ENCODE data around the gene KMT2C.

KMT2C gene

GRCh38 chr7:152107945-152108344, 327.9 kb downstream of the KMT2C start:
- DNase-seq (ENCODE audit: low spot score) = no peak

- no peak for DNase-seq (ENCODE audit: low spot score)
Observed at GRCh38 chr7:152106990-152107389, 328.8 kb downstream of the KMT2C start.

GRCh38 chr7:152105205-152105604, 330.6 kb downstream of the KMT2C start:
- DNase-seq (ENCODE audit: low spot score) = no peak

GRCh38 chr7:152103691-152104090, 332.1 kb downstream of the KMT2C start:
- DNase-seq (ENCODE audit: low spot score) = no peak

GRCh38 chr7:152103066-152103465, 332.7 kb downstream of the KMT2C start:
- no peak for DNase-seq (ENCODE audit: low spot score)

GRCh38 chr7:152097330-152097729, 338.5 kb downstream of the KMT2C start:
- no peak for DNase-seq (ENCODE audit: low spot score)

GRCh38 chr7:152095771-152096170, 340.0 kb downstream of the KMT2C start:
- no peak for DNase-seq (ENCODE audit: low spot score)

- DNase-seq (ENCODE audit: low spot score) = no peak
Observed at GRCh38 chr7:152093717-152094116, 342.1 kb downstream of the KMT2C start.

GRCh38 chr7:152090747-152091146, 345.1 kb downstream of the KMT2C start:
- DNase-seq (ENCODE audit: low spot score) = no peak

- DNase-seq (ENCODE audit: low spot score) = no peak
Observed at GRCh38 chr7:152089183-152089582, 346.6 kb downstream of the KMT2C start.

- no peak for DNase-seq (ENCODE audit: low spot score)
Observed at GRCh38 chr7:152086513-152086912, 349.3 kb downstream of the KMT2C start.

GRCh38 chr7:152085131-152085530, 350.7 kb downstream of the KMT2C start:
- no peak for DNase-seq (ENCODE audit: low spot score)

Data from SW480 (cell line).